ENCODE measurements around the gene TMEM165. TPM values are rescaled to one million over a fixed set of nuclear protein-coding genes. Genes with fewer than 3 reads are reported as not detected.
A peak's percentile ranks its signal among the peaks of the same experiment; 100 is the strongest.
"Not testable (repeated sequence)": the region's sequence is repeated elsewhere in the genome, so short reads cannot be mapped to it uniquely, and the experiment has no call there.

The TMEM165 gene
- total RNA-seq, 2 donors from 2014 or later, result 185 to 360 TPM

- DNase-seq (ENCODE audit: low spot score), result no peak
- no peaks in the 10 kb centered on the region for H3K36me3 ChIP-seq
- peaks cover 20 to 35% of the 10 kb centered on the region in 2 donors for H3K4me1 ChIP-seq (ENCODE audit: control insufficient read depth in 1 of 2, low read depth in 2 of 2)
- H3K27me3 ChIP-seq (replicated peaks; ENCODE audit: insufficient read depth), result no peaks in the 10 kb centered on the region
- H3K27ac ChIP-seq, result no peak overlapping the region
- ATAC-seq (ENCODE audit: insufficient number of reproducible peaks, low FRiP score, low read depth), result no peak
- H3K9me3 ChIP-seq, result no peaks in the 10 kb centered on the region
- no peak overlapping the region for H3K4me3 ChIP-seq
- no peak for TF ChIP-seq CTCF (IDR thresholded peaks at IDR 0.05)
Observed at GRCh38 chr4:55355555-55355954, 40.2 kb upstream of the TMEM165 start.

- Histone ChIP-seq H3K4me3 (no peak overlapping the region), H3K4me1 (ENCODE audit: control insufficient read depth in 1 of 2, low read depth in 2 of 2) (peaks cover 20 to 35% of the 10 kb centered on the region in 2 donors), H3K27ac (peak overlapping the region; percentile 54 to 86), H3K36me3 (no peaks in the 10 kb centered on the region), H3K9me3 (no peaks in the 10 kb centered on the region), H3K27me3 (replicated peaks; ENCODE audit: insufficient read depth) (no peaks in the 10 kb centered on the region)
- DNase-seq (ENCODE audit: low spot score), result no peak
- TF ChIP-seq CTCF (IDR thresholded peaks at IDR 0.05), result no peak
- ATAC-seq (ENCODE audit: insufficient number of reproducible peaks, low FRiP score, low read depth), result no peak
Observed at GRCh38 chr4:55356991-55357461, 38.7 kb upstream of the TMEM165 start.

- peak overlapping the region; percentile 54 to 86 for H3K27ac ChIP-seq
- ATAC-seq (ENCODE audit: insufficient number of reproducible peaks, low FRiP score, low read depth) (no peak), DNase-seq (ENCODE audit: low spot score) (no peak)
- no peaks in the 10 kb centered on the region for H3K36me3 ChIP-seq
- TF ChIP-seq CTCF (IDR thresholded peaks at IDR 0.05), result no peak
- peaks cover 20 to 35% of the 10 kb centered on the region in 2 donors for H3K4me1 ChIP-seq (ENCODE audit: control insufficient read depth in 1 of 2, low read depth in 2 of 2)
- no peaks in the 10 kb centered on the region for H3K27me3 ChIP-seq (replicated peaks; ENCODE audit: insufficient read depth)
- H3K4me3 ChIP-seq, result no peak overlapping the region
- H3K9me3 ChIP-seq, result no peaks in the 10 kb centered on the region
Observed at GRCh38 chr4:55358246-55358645, 37.5 kb upstream of the TMEM165 start.

GRCh38 chr4:55358668-55359067, 37.1 kb upstream of the TMEM165 start:
- no peaks in the 10 kb centered on the region for H3K9me3 ChIP-seq
- H3K27me3 ChIP-seq (replicated peaks; ENCODE audit: insufficient read depth), result no peaks in the 10 kb centered on the region
- ATAC-seq (ENCODE audit: insufficient number of reproducible peaks, low FRiP score, low read depth) (peak; percentile 84), DNase-seq (ENCODE audit: low spot score) (no peak)
- H3K27ac ChIP-seq, result peak overlapping the region; percentile 80 to 86
- peak overlapping the region; percentile 59 for H3K4me3 ChIP-seq
- no peaks in the 10 kb centered on the region for H3K36me3 ChIP-seq
- no peak for TF ChIP-seq CTCF (IDR thresholded peaks at IDR 0.05)
- peaks cover 20 to 39% of the 10 kb centered on the region in 2 donors for H3K4me1 ChIP-seq (ENCODE audit: control insufficient read depth in 1 of 2, low read depth in 2 of 2)

- TF ChIP-seq CTCF (IDR thresholded peaks at IDR 0.05), result no peak
- Histone ChIP-seq H3K4me1 (ENCODE audit: control insufficient read depth in 1 of 2, low read depth in 2 of 2) (peaks cover 20 to 40% of the 10 kb centered on the region in 2 donors), H3K27ac (peak overlapping the region; percentile 80 to 86), H3K4me3 (peak overlapping the region; percentile 59), H3K9me3 (no peaks in the 10 kb centered on the region), H3K36me3 (no peaks in the 10 kb centered on the region), H3K27me3 (replicated peaks; ENCODE audit: insufficient read depth) (no peaks in the 10 kb centered on the region)
- peak; percentile 34 for ATAC-seq (ENCODE audit: insufficient number of reproducible peaks, low FRiP score, low read depth)
- peak; percentile 11 for DNase-seq (ENCODE audit: low spot score)
Observed at GRCh38 chr4:55359397-55359916, 36.3 kb upstream of the TMEM165 start.

- not testable (repeated sequence) for DNase-seq (ENCODE audit: low spot score); ATAC-seq (ENCODE audit: insufficient number of reproducible peaks, low FRiP score, low read depth); H3K36me3 ChIP-seq; H3K9me3 ChIP-seq; H3K27me3 ChIP-seq (replicated peaks; ENCODE audit: insufficient read depth); H3K27ac ChIP-seq; H3K4me3 ChIP-seq
- peaks cover 16 to 26% of the 10 kb centered on the region in 2 donors for H3K4me1 ChIP-seq (ENCODE audit: control insufficient read depth in 1 of 2, low read depth in 2 of 2)
Observed at GRCh38 chr4:55362938-55363337, 32.8 kb upstream of the TMEM165 start.

Data from thoracic aorta (tissue), 2 donors.